H1 (cell line): ENCODE results near the gene LRCH3. TPM values are rescaled to one million over a fixed set of nuclear protein-coding genes. Genes with fewer than 3 reads are reported as not detected.
"Not testable (repeated sequence)": the region's sequence is repeated elsewhere in the genome, so short reads cannot be mapped to it uniquely, and the experiment has no call there.

ENCODE experiments used
- CTCF ChIA-PET: fragments of 300-600 bp; sonication (Branson Sonifier 250); formaldehyde crosslinking; loops from one replicate; lab custom pipeline; 2021; ENCODE audit not compliant: partially characterized antibody; lab: Charles Lee
- POLR2A ChIA-PET: fragments of 300-600 bp; sonication (Branson Sonifier 250); formaldehyde crosslinking; loops from one replicate; lab custom pipeline; 2021; ENCODE audit warnings: inconsistent platforms; ENCODE audit not compliant: partially characterized antibody; lab: Charles Lee
- DNase-seq, 2 experiments: peaks; one replicate each; pipeline versions ENCODE4 v3.0.0 to v3.0.0-alpha.2; 2010 to 2022; ENCODE audit warnings: low spot score in 2 of 2, low read depth in 1 of 2, mixed read lengths in 1 of 2
- FAIRE-seq: peaks from 2 replicates; lab custom pipeline; 2011; peaks lifted over from hg19 to GRCh38; lab: Jason Lieb, UNC
- H2AFZ ChIP-seq: 2 replicates; pipeline ENCODE4 v1.8.1; 2012; ENCODE audit warnings: low read length, inconsistent platforms
- H2AK5ac ChIP-seq: 2 replicates; pipeline ENCODE4 v1.6.1; 2013; ENCODE audit warnings: low read depth, low read length
- H2BK120ac ChIP-seq: replicated peaks from 2 replicates; pipeline ENCODE3; 2013; ENCODE audit warnings: low read depth, low read length, inconsistent platforms
- H2BK12ac ChIP-seq: 2 replicates; pipeline ENCODE4 v1.6.1; 2013; ENCODE audit warnings: low read depth, low read length
- H2BK15ac ChIP-seq: 2 replicates; pipeline ENCODE4 v1.6.1; 2013; ENCODE audit warnings: low read length
- H2BK20ac ChIP-seq: 2 replicates; pipeline ENCODE4 v1.6.1; 2013; ENCODE audit warnings: low read length
- H2BK5ac ChIP-seq: 2 replicates; pipeline ENCODE4 v1.6.1; 2013; ENCODE audit warnings: low read depth, low read length
- H3K14ac ChIP-seq: 2 replicates; pipeline ENCODE4 v1.6.1; 2013; ENCODE audit warnings: inconsistent platforms; ENCODE audit not compliant: insufficient read length
- H3K18ac ChIP-seq: 2 replicates; pipeline ENCODE4 v1.6.1; 2013; ENCODE audit warnings: low read length; ENCODE audit errors: extremely low read depth
- H3K23ac ChIP-seq: 2 replicates; pipeline ENCODE4 v1.6.1; 2013; ENCODE audit warnings: inconsistent platforms; ENCODE audit not compliant: insufficient read length
- H3K23me2 ChIP-seq: 2 replicates; pipeline ENCODE4 v1.6.1; 2013; ENCODE audit warnings: low read depth, low read length
- H3K27ac ChIP-seq: 2 replicates; pipeline ENCODE4 v1.6.1; 2011; ENCODE audit warnings: low read depth, low read length, inconsistent platforms
- H3K27me3 ChIP-seq, 4 experiments: replicated peaks in 1 of 4; 1 replicate in 1 of 4; 2 replicates in 3 of 4; pipeline versions ENCODE4 v1.6.1 to v1.8.1; 2011 to 2013; ENCODE audit warnings: low read length in 3 of 4, mild to moderate bottlenecking in 3 of 4, inconsistent platforms in 2 of 4, mixed read lengths in 2 of 4, moderate library complexity in 1 of 4; ENCODE audit not compliant: control insufficient read depth in 3 of 4, insufficient read depth in 3 of 4; ENCODE audit errors: extremely low read depth in 1 of 4
- H3K36me3 ChIP-seq, 4 experiments: 2 replicates each; pipeline versions ENCODE4 v1.6.1 to v1.8.1; 2011 to 2013; ENCODE audit warnings: mild to moderate bottlenecking in 4 of 4, low read length in 3 of 4, moderate library complexity in 2 of 4, control low read depth in 1 of 4, inconsistent platforms in 1 of 4; ENCODE audit not compliant: insufficient read depth in 4 of 4, control insufficient read depth in 2 of 4
- H3K4ac ChIP-seq: replicated peaks from 2 replicates; pipeline ENCODE3; 2013; ENCODE audit warnings: low read length, low read depth, mixed read lengths, inconsistent platforms; ENCODE audit not compliant: insufficient read length
- H3K4me1 ChIP-seq, 4 experiments: replicated peaks in 1 of 4; 1 replicate in 1 of 4; 2 replicates in 3 of 4; pipeline versions ENCODE4 v1.6.1 to v1.8.1; 2011 to 2013; ENCODE audit warnings: low read length in 3 of 4, inconsistent platforms in 2 of 4, mixed read lengths in 1 of 4; ENCODE audit not compliant: insufficient read depth in 4 of 4, control insufficient read depth in 3 of 4
- H3K4me2 ChIP-seq, 2 experiments: 2 replicates each; pipeline versions ENCODE4 v1.6.1 to v1.8.1; 2011 to 2013; ENCODE audit warnings: low read depth in 2 of 2, low read length in 2 of 2, control low read depth in 1 of 2, inconsistent platforms in 1 of 2, mild to moderate bottlenecking in 1 of 2; ENCODE audit not compliant: insufficient read depth in 1 of 2
- H3K4me3 ChIP-seq, 4 experiments: fragments of 200-600, 300-600 bp in 1 of 4; sonication (generic), shearing (Covaris generic), sonication (Bioruptor Twin) in 1 of 4; 2 replicates each; pipeline versions ENCODE4 v1.5.1 to v1.8.1; 2011 to 2016; ENCODE audit warnings: low read length in 4 of 4, low read depth in 3 of 4, control low read depth in 2 of 4, inconsistent platforms in 2 of 4, mild to moderate bottlenecking in 2 of 4, mixed read lengths in 1 of 4, moderate library complexity in 1 of 4; ENCODE audit not compliant: insufficient read depth in 2 of 4; ENCODE audit errors: extremely low read depth in 1 of 4
- H3K56ac ChIP-seq: replicated peaks from 2 replicates; pipeline ENCODE3; 2013; ENCODE audit warnings: low read depth, mild to moderate bottlenecking, mixed read lengths, low read length, inconsistent platforms; ENCODE audit not compliant: insufficient read length
- H3K79me1 ChIP-seq: 2 replicates; pipeline ENCODE4 v1.6.1; 2013; ENCODE audit warnings: low read depth, low read length, control low read depth
- H3K79me2 ChIP-seq, 2 experiments: 2 replicates each; pipeline versions ENCODE4 v1.6.1 to v1.8.1; 2012 to 2013; ENCODE audit warnings: low read length in 2 of 2, mild to moderate bottlenecking in 2 of 2, inconsistent platforms in 1 of 2; ENCODE audit not compliant: insufficient read depth in 2 of 2, control insufficient read depth in 1 of 2
- H3K9ac ChIP-seq, 4 experiments: replicated peaks in 1 of 4; 1 replicate in 1 of 4; 2 replicates in 3 of 4; pipeline versions ENCODE4 v1.6.1 to v1.8.1; 2011 to 2013; ENCODE audit warnings: low read depth in 3 of 4, low read length in 3 of 4, control low read depth in 2 of 4, mild to moderate bottlenecking in 2 of 4, moderate library complexity in 2 of 4, inconsistent platforms in 1 of 4; ENCODE audit errors: extremely low read depth in 1 of 4
- H3K9me3 ChIP-seq, 2 experiments: 2 replicates each; pipeline versions ENCODE4 v1.6.1 to v1.8.1; 2012 to 2013; ENCODE audit warnings: mild to moderate bottlenecking in 2 of 2, moderate library complexity in 2 of 2, control low read depth in 1 of 2, inconsistent platforms in 1 of 2, low read depth in 1 of 2, low read length in 1 of 2, mixed read lengths in 1 of 2; ENCODE audit not compliant: insufficient read depth in 2 of 2
- H4K20me1 ChIP-seq, 2 experiments: replicated peaks in 1 of 2; 2 replicates each; pipeline versions ENCODE3 to v1.8.1; 2011 to 2013; ENCODE audit warnings: inconsistent platforms in 2 of 2, low read length in 2 of 2, mild to moderate bottlenecking in 1 of 2; ENCODE audit not compliant: insufficient read depth in 2 of 2, control insufficient read depth in 1 of 2
- H4K5ac ChIP-seq: 2 replicates; pipeline ENCODE4 v1.6.1; 2013; ENCODE audit warnings: low read length, low read depth, mixed read lengths, inconsistent platforms; ENCODE audit not compliant: insufficient read length
- H4K8ac ChIP-seq: 2 replicates; pipeline ENCODE4 v1.8.0; 2013; ENCODE audit warnings: mild to moderate bottlenecking, moderate library complexity, low read length, inconsistent platforms; ENCODE audit not compliant: insufficient read depth; ENCODE audit errors: extremely low read depth
- H4K91ac ChIP-seq: replicated peaks from 2 replicates; pipeline ENCODE3; 2013; ENCODE audit warnings: low read length, mixed read lengths, inconsistent platforms; ENCODE audit not compliant: insufficient read length
- WGBS, 2 experiments: shearing (Covaris generic) in 1 of 2; methylation state at CpG; one replicate each; pipeline versions ENCODE4 v1.1.6 to v1.1.7; 2013 to 2015; ENCODE audit warnings: low lambda C conversion rate in 2 of 2, mixed read lengths in 2 of 2, inconsistent platforms in 1 of 2, low coverage in 1 of 2, missing lambda C conversion rate in 1 of 2; ENCODE audit not compliant: insufficient replicate concordance in 2 of 2, insufficient coverage in 1 of 2, insufficient read length in 1 of 2; ENCODE audit errors: extremely low coverage in 1 of 2, missing lambda C conversion rate in 1 of 2; 5-methylcytosine and 5-hydroxymethylcytosine counted together
- polyA plus RNA-seq, 7 experiments: library from polyadenylated mRNA; depleted of rRNA in 3 of 7; stranded (reverse) in 5 of 7; unstranded in 2 of 7; fragments of >200 nt in 5 of 7; fragments of 200-250 nt in 2 of 7; gene quantifications; 1 replicate in 5 of 7; 2 replicates in 1 of 7; 4 replicates in 1 of 7; pipeline versions ENCODE4 v1.2.1 to v1.2.3, GENCODE V29; 2011 to 2013; ENCODE audit warnings: missing spikeins in 2 of 7, mixed read lengths in 2 of 7
- total RNA-seq: library from RNA; stranded (reverse); fragmentation: NEBNext Ultra II Directional; extraction: Animal tissue kit (Norgen Biotek cat#: 25700); gene quantifications from 2 replicates; pipeline ENCODE4 v1.2.1, GENCODE V29; 2021

Gene LRCH3
- total and polyA plus RNA-seq, 2 of the 8 experiments (the other 6 are each of a cell fraction or from before 2014, with no cell fraction given): 58.4 to 66.0 TPM

DNA sequence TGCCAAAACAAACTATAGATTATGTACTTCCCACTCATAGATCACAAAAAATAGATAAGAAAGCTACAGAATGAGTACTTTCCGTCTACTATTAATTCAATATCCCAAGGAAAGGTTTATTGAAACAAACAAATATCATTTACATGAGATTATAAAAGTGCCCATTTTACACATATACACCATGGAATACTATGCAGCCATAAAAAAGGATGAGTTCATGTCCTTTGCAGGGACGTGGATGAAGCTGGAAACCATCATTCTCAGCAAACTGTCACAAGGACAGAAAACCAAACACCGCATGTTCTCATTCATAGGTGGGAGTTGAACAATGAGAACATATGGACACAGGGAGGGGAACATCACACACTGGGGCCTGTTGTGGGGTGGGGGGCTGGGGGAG lies 136.5 kb downstream of the LRCH3 start:
- CTCF ChIA-PET: interaction anchor here (0.7 to 2.8 kb wide), 4 partner anchors 9 to 242 kb away, joined by 3 to 20 read pairs (median 10); no protein-coding TSS in a partner anchor
- H4K20me1 ChIP-seq, H3K18ac ChIP-seq, H3K14ac ChIP-seq, H2BK20ac ChIP-seq, H4K8ac ChIP-seq, H3K4ac ChIP-seq, H2BK12ac ChIP-seq, H2AFZ ChIP-seq, H3K9ac ChIP-seq, H3K27me3 ChIP-seq, H3K23ac ChIP-seq, H2BK120ac ChIP-seq, H4K91ac ChIP-seq, H4K5ac ChIP-seq, H2AK5ac ChIP-seq, H3K79me1 ChIP-seq, H3K36me3 ChIP-seq, H3K4me1 ChIP-seq, H3K4me2 ChIP-seq, POLR2A ChIA-PET, H2BK5ac ChIP-seq, H3K23me2 ChIP-seq, H3K79me2 ChIP-seq, DNase-seq, H2BK15ac ChIP-seq, H3K27ac ChIP-seq, H3K4me3 ChIP-seq, H3K9me3 ChIP-seq, FAIRE-seq, H3K56ac ChIP-seq: not testable (repeated sequence)
- WGBS, 2 experiments: 97% methylated on average over 3 of the region's 3 CpGs; no CpG with 5 or more reads in 1 of the 2 experiments
